CD4-positive, alpha-beta memory T cell (primary cell): Measurements from ENCODE around the gene METAP1. TPM values are rescaled to one million over a fixed set of nuclear protein-coding genes. Genes with fewer than 3 reads are reported as not detected.
"Not testable (repeated sequence)": the region's sequence is repeated elsewhere in the genome, so short reads cannot be mapped to it uniquely, and the experiment has no call there.

Source experiments
- CTCF ChIA-PET: fragments of 350-600 bp; sonication (Branson Sonifier 250); formaldehyde crosslinking; loops from one replicate; lab custom pipeline; 2021; ENCODE audit warnings: inconsistent platforms; ENCODE audit not compliant: partially characterized antibody; lab: Charles Lee
- POLR2A ChIA-PET: fragments of 350-600 bp; sonication (Branson Sonifier 250); formaldehyde crosslinking; loops from one replicate; lab custom pipeline; 2021; ENCODE audit not compliant: partially characterized antibody; lab: Charles Lee
- DNase-seq, 5 donors: peaks; one replicate each; pipeline versions ENCODE4 v3.0.0 to v3.0.0-alpha.2; 2020 to 2022; ENCODE audit warnings: mixed read lengths in 1 of 5
- H3K27ac ChIP-seq: one replicate; pipeline ENCODE4 v1.7.0; 2013; ENCODE audit warnings: low read depth, low read length
- H3K27me3 ChIP-seq: 2 replicates; pipeline ENCODE4 v1.7.0; 2013; ENCODE audit warnings: mild to moderate bottlenecking, low read length, moderate library complexity; ENCODE audit not compliant: insufficient read depth
- H3K36me3 ChIP-seq: 2 replicates; pipeline ENCODE4 v1.7.0; 2013; ENCODE audit warnings: mild to moderate bottlenecking, low read length, moderate library complexity; ENCODE audit not compliant: insufficient read depth
- H3K4me1 ChIP-seq: 2 replicates; pipeline ENCODE4 v1.7.0; 2013; ENCODE audit warnings: mild to moderate bottlenecking, low read length, moderate library complexity; ENCODE audit not compliant: insufficient read depth
- H3K4me3 ChIP-seq, 2 donors: one replicate each; pipeline ENCODE4 v1.7.0; 2013; ENCODE audit warnings: low read length in 2 of 2, mild to moderate bottlenecking in 1 of 2
- H3K9me3 ChIP-seq, 2 donors: one replicate each; pipeline ENCODE4 v1.7.0; 2013; ENCODE audit warnings: low read length in 2 of 2, control low read depth in 1 of 2; ENCODE audit not compliant: control insufficient read depth in 1 of 2
- H3K27ac Mint-ChIP-seq, 7 donors: one replicate each; pipeline ENCODE4 v1.8.0; 2020 to 2021; ENCODE audit warnings: mixed read lengths in 7 of 7, mild to moderate bottlenecking in 6 of 7, inconsistent platforms in 3 of 7, moderate library complexity in 3 of 7
- H3K27me3 Mint-ChIP-seq, 2 donors: one replicate each; pipeline ENCODE4 v1.8.0; 2020 to 2021; ENCODE audit warnings: mixed read lengths in 2 of 2
- H3K36me3 Mint-ChIP-seq, 2 donors: one replicate each; pipeline ENCODE4 v1.8.0; 2020 to 2021; ENCODE audit warnings: mixed read lengths in 2 of 2, inconsistent platforms in 1 of 2, mild to moderate bottlenecking in 1 of 2
- H3K4me1 Mint-ChIP-seq, 4 donors: one replicate each; pipeline ENCODE4 v1.8.0; 2020 to 2021; ENCODE audit warnings: mixed read lengths in 4 of 4, mild to moderate bottlenecking in 1 of 4
- H3K4me3 Mint-ChIP-seq, 8 donors: one replicate each; pipeline ENCODE4 v1.8.0; 2020 to 2021; ENCODE audit warnings: mixed read lengths in 8 of 8, mild to moderate bottlenecking in 7 of 8, moderate library complexity in 6 of 8, inconsistent platforms in 3 of 8
- H3K9me3 Mint-ChIP-seq, 8 donors: one replicate each; pipeline ENCODE4 v1.8.0; 2020 to 2021; ENCODE audit warnings: mixed read lengths in 8 of 8, mild to moderate bottlenecking in 5 of 8, inconsistent platforms in 3 of 8, moderate library complexity in 1 of 8
- intact Hi-C: fragments of 100-400 bp; cut with micrococcal nuclease; formaldehyde crosslinking; loops from one replicate; pipeline ENCODE4 v1.15.1; 2023
- polyA plus RNA-seq, 2 donors: library from polyadenylated mRNA; unstranded; fragments of 300-500 nt; fragmentation: Illumina TruSeq; gene quantifications; one replicate each; pipeline ENCODE4 v1.2.3, GENCODE V29; 2021
- total RNA-seq, 2 experiments: library from RNA; stranded (reverse); gene quantifications; one replicate each; pipeline ENCODE4 v1.2.3, GENCODE V29; 2021

Gene METAP1
- total and polyA plus RNA-seq, 4 experiments from 2014 or later: 33.5 to 36.7 (median 35.0) TPM

DNA sequence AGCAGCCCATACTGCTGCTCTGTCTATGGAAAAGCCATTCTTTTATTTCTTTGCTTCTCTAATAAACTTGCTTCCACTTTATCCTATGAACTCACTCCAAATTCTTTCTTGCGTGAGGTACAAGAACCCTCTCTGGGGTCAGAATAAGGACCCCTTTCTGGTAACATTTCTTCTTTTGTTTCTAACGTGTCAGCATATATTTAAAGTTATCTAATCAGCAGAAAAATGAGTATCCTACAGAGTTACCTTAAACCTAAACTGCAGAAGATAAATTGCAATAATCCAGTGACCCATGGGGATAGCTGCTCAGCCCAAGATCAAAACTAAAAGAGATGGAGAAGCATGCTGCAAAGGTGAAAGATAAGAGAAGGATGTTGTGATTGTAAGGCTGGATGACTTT lies 89.1 kb downstream of the METAP1 start:
- Mint-ChIP-seq H3K4me3 (no peak overlapping the region), H3K9me3 (no peaks in the 10 kb centered on the region), H3K27me3 (no peaks in the 10 kb centered on the region), H3K27ac (peak overlapping the region in 3 of 7 donors; percentile 42 to 69 (median 46)), H3K36me3 (peaks cover 34 to 71% of the 10 kb centered on the region in 2 donors), H3K4me1 (peaks cover 27 to 54% (median 40%) of the 10 kb centered on the region in 4 donors)
- CTCF ChIA-PET: interaction anchor here (5.5 kb wide), 1 partner anchor 90 kb away, joined by 40 read pairs; the partner anchor contains the start of gene METAP1
- Histone ChIP-seq H3K4me1 (peaks cover 20% of the 10 kb centered on the region), H3K27ac (no peak overlapping the region), H3K27me3 (no peaks in the 10 kb centered on the region), H3K9me3 (no peaks in the 10 kb centered on the region), H3K4me3 (no peak overlapping the region), H3K36me3 (peaks cover 45% of the 10 kb centered on the region)
- intact Hi-C loops: no loop called here
- POLR2A ChIA-PET: no interaction called here
- DNase-seq: no peak

DNA sequence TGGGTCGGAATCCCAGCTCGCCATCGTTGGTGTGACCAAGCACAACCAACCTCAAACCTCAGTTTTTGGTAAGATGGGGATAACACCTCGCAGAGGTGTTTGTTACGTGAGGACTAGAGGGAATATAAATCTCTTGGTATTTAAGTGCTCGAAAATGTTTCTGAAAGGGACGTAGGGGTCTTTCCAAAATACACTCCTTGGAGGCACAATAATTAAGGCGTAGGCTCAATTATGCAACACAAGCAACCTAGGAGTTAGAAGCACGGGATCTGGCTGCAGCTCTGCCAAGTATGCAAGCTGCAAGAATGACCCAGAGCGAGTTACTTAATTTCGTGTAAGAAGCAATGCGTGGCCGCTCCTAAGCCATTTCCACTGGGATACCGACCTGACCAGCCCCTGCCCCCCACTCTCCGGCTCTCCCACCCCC lies 92.5 kb downstream of the METAP1 start:
- Histone ChIP-seq H3K27ac (peak overlapping the region; percentile 77), H3K27me3 (no peaks in the 10 kb centered on the region), H3K4me3 (peak overlapping the region; percentile 25 to 73), H3K9me3 (no peaks in the 10 kb centered on the region), H3K36me3 (peaks cover 22% of the 10 kb centered on the region), H3K4me1 (peaks cover 39% of the 10 kb centered on the region)
- Mint-ChIP-seq H3K4me1 (peaks cover 36 to 71% (median 55%) of the 10 kb centered on the region in 4 donors), H3K9me3 (no peaks in the 10 kb centered on the region), H3K4me3 (peak overlapping the region; percentile 92 to 99 (median 98)), H3K27me3 (no peaks in the 10 kb centered on the region), H3K36me3 (peaks cover 16 to 39% of the 10 kb centered on the region in 2 donors), H3K27ac (peak overlapping the region; percentile 89 to 99 (median 98))
- intact Hi-C loops: loop anchor here (1.0 kb wide), 7 partner anchors 32 to 945 kb away; partner anchors contain the start of genes METAP1, STPG2 and TRMT10A
- CTCF ChIA-PET: interaction anchor here (0.8 to 5.5 kb wide), 3 partner anchors 32 to 159 kb away, joined by 5 to 40 read pairs (median 10); partner anchors contain the start of genes EIF4E and METAP1
- peak in 4 of 5 donors; percentile 7 to 52 (median 10) for DNase-seq
- POLR2A ChIA-PET: interaction anchor here (0.7 to 3.7 kb wide), 19 partner anchors 9 to 945 kb away, joined by 3 to 80 read pairs (median 9); partner anchors contain the start of genes DNAJB14, EIF4E, METAP1 and RAP1GDS1

DNA sequence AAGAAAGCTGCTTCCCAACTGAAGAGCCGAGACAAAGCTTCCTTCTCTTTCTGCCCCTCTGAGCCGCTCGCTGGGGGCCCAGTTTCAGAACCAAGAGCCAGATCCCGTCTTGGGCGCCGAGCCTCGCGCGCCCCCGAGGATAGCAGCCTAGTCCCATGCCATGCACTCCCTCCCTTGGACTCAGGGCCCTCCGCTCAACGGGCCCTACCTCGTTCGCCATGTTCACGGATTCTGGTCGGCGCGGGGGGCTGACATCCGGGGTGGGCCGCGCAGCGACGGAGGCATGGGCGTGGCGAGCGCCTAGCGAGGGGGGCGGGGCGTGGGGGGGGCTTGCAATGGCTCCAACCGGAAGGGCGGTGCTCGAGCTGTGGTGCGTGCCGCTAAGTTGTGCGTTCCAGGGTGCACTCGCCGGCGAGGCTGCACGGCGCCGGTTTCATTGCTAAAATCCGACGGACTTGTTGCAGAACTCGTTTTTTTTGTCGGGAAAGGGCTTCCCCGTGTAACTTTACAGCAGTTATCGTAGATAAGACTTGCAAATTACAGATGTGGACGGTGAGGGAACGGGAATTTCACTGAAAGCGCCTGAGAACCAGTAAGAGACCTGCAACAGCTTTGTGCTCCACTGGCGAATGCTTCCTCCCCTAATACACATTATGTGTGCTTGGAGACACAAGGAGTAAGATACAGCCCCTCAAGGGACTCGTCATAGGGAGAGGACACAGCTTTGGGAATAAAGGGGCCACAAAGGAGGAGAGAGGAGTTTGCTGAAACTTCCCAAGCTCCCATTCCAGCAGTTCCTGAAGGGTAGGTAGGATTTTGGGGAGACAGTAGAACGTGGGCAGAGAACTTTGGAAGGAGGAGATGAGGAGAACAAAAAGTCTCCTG lies 93.2 kb downstream of the METAP1 start, which contains the start of gene ADH5:
TSS of gene ADH5 (minus strand) at position 308 of the 885 bp plus-strand sequence. CDS start at position 220, 88 bp downstream.
- intact Hi-C loops: loop anchor here (1.0 kb wide), 7 partner anchors 32 to 945 kb away; partner anchors contain the start of genes METAP1, STPG2 and TRMT10A
- H3K4me1 ChIP-seq: peaks cover 39% of the 10 kb centered on the region
- Mint-ChIP-seq H3K9me3 (no peaks in the 10 kb centered on the region), H3K27me3 (no peaks in the 10 kb centered on the region), H3K4me3 (peak within 1 kb of the TSS; percentile 92 to 99 (median 98)), H3K36me3 (peaks cover 19 to 33% of the 10 kb centered on the region in 2 donors), H3K27ac (peak within 1 kb of the TSS; percentile 89 to 99 (median 98)), H3K4me1 (peaks cover 35 to 71% (median 54%) of the 10 kb centered on the region in 4 donors)
- H3K4me3 ChIP-seq: peak within 1 kb of the TSS; percentile 73 to 99
- no peaks in the 10 kb centered on the region for H3K27me3 ChIP-seq
- peak; percentile 83 to 90 (median 86) for DNase-seq
- peaks cover 18% of the 10 kb centered on the region for H3K36me3 ChIP-seq
- ChIA-PET POLR2A (interaction anchor here (0.7 to 3.7 kb wide), 20 partner anchors 9 to 946 kb away, joined by 3 to 80 read pairs (median 8); partner anchors contain the start of genes DNAJB14, EIF4E, METAP1 and RAP1GDS1), CTCF (interaction anchor here (0.8 to 5.5 kb wide), 5 partner anchors 30 to 160 kb away, joined by 3 to 40 read pairs (median 5); partner anchors contain the start of genes EIF4E and METAP1)
- H3K27ac ChIP-seq: peak within 1 kb of the TSS; percentile 77
- H3K9me3 ChIP-seq: no peaks in the 10 kb centered on the region

DNA sequence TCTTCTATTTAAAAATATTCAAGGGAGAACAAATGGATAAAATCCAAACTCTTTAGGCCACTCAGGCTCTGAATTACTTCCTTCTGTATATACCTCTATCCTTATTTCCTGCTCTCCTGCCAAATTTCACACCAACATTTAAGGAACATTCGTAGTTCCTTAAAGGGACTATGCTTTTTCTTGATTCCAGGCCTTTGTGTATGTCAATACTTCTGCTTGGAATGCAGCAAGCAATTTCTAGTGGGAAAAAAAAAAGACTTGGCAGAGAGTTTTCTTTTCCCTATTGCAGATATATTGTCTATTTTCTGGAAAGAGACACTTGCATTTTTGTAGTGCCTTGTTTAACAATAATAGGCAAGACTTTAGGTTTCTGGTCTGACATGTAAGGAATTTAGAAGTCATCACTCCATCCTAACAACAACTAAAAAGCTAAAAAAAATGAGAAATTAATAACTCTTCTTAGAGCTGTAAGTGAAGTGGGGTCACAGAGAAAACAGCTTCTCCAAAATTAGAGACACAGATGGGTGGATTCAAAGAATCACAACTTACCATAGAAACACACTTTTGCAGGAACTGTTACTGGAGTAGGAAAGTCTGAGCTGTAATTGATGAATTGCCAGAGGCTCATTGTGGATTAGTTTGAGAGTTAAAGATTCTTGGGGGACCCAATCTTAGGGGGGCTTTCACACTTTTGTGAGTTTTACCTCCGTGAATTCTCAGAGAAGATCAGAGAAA lies 95.1 kb downstream of the METAP1 start:
- Mint-ChIP-seq H3K27me3 (no peaks in the 10 kb centered on the region), H3K27ac (peak overlapping the region; percentile 23 to 89 (median 77)), H3K4me1 (peaks cover 29 to 58% (median 43%) of the 10 kb centered on the region in 4 donors), H3K4me3 (peak overlapping the region in 7 of 8 donors; percentile 19 to 82 (median 46)), H3K36me3 (peaks cover 4 to 14% of the 10 kb centered on the region in 2 donors), H3K9me3 (no peaks in the 10 kb centered on the region)
- CTCF ChIA-PET: interaction anchor here (0.7 to 1.5 kb wide), 4 partner anchors 9 to 948 kb away, joined by 3 to 10 read pairs (median 3); partner anchors contain the start of genes METAP1 and STPG2
- Histone ChIP-seq H3K36me3 (no peaks in the 10 kb centered on the region), H3K27me3 (no peaks in the 10 kb centered on the region), H3K27ac (no peak overlapping the region), H3K4me1 (peaks cover 39% of the 10 kb centered on the region), H3K4me3 (no peak overlapping the region), H3K9me3 (no peaks in the 10 kb centered on the region)
- no peak for DNase-seq
- intact Hi-C loops: no loop called here
- POLR2A ChIA-PET: interaction anchor here (0.8 kb wide), 1 partner anchor 10 kb away, joined by 3 read pairs; no protein-coding TSS in a partner anchor

DNA sequence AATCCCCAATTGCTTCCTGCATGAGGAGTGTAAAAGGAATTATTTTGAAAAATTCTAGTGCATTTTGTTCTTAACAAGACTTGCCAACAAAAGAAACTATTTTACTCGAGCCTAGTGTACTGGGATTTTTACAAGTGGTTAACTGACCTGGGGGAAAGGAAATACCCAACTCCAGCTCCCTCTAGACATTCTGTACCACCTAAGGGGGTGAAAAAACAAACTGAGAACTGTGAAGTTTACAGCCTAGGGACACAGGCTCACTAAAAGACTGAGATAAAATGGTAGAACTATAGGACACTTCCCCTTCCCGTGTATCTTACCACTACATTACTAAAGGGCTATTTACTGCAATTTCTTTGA lies 95.7 kb downstream of the METAP1 start:
- no peaks in the 10 kb centered on the region for H3K27me3 Mint-ChIP-seq
- H3K27ac Mint-ChIP-seq: peak overlapping the region in 3 of 7 donors; percentile 76 to 89 (median 77)
- DNase-seq: no peak
- H3K9me3 Mint-ChIP-seq: no peaks in the 10 kb centered on the region
- H3K36me3 ChIP-seq: no peaks in the 10 kb centered on the region
- H3K4me3 Mint-ChIP-seq: peak overlapping the region in 1 of 8 donors; percentile 19
- ChIA-PET POLR2A (interaction anchor here (0.8 kb wide), 1 partner anchor 9 kb away, joined by 3 read pairs; no protein-coding TSS in a partner anchor), CTCF (interaction anchor here (0.7 to 1.5 kb wide), 4 partner anchors 9 to 948 kb away, joined by 3 to 10 read pairs (median 3); partner anchors contain the start of genes METAP1 and STPG2)
- H3K27ac ChIP-seq: no peak overlapping the region
- H3K4me1 Mint-ChIP-seq: peaks cover 29 to 55% (median 42%) of the 10 kb centered on the region in 4 donors
- H3K9me3 ChIP-seq: no peaks in the 10 kb centered on the region
- intact Hi-C loops: no loop called here
- peaks cover 38% of the 10 kb centered on the region for H3K4me1 ChIP-seq
- peaks cover 4 to 14% of the 10 kb centered on the region in 2 donors for H3K36me3 Mint-ChIP-seq
- H3K27me3 ChIP-seq: no peaks in the 10 kb centered on the region
- no peak overlapping the region for H3K4me3 ChIP-seq

DNA sequence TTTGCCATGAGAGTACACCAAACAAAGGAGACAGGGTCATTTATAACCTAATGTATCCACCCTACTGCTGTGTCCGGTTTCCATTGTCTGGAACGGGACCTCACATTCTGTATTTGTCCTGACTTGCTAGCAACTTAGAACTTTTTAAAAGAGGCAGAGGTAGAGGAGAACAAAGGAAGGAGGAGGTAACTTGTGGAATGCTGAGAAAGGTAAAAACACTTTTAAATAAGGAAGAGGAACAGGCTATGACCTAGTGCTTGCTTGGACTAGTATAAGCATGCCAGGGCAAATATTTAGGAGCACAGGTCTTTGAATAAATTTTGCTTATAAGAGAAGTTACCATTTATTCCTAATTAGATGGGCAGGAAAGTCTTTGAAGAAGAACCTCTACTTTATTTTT lies 96.3 kb downstream of the METAP1 start:
- intact Hi-C loops, H3K36me3 ChIP-seq, DNase-seq, H3K4me3 Mint-ChIP-seq, H3K27ac ChIP-seq, H3K9me3 ChIP-seq, H3K4me3 ChIP-seq, H3K27me3 Mint-ChIP-seq, POLR2A ChIA-PET, H3K27me3 ChIP-seq, H3K9me3 Mint-ChIP-seq: not testable (repeated sequence)
- H3K4me1 Mint-ChIP-seq: peaks cover 26 to 49% (median 38%) of the 10 kb centered on the region in 4 donors
- CTCF ChIA-PET: interaction anchor here (1.0 to 1.5 kb wide), 2 partner anchors 8 to 97 kb away, joined by 3 to 10 read pairs; partner anchors contain the start of gene METAP1
- H3K36me3 Mint-ChIP-seq: peaks cover 8 to 11% of the 10 kb centered on the region in 2 donors
- peaks cover 32% of the 10 kb centered on the region for H3K4me1 ChIP-seq
- H3K27ac Mint-ChIP-seq: peak overlapping the region in 1 of 7 donors; percentile 76
